ENCODE measurements around the gene KLHDC8A. TPM values are rescaled to one million over a fixed set of nuclear protein-coding genes. Genes with fewer than 3 reads are reported as not detected.

KLHDC8A gene
- total RNA-seq, 2 experiments from 2014 or later = not detected

DNA sequence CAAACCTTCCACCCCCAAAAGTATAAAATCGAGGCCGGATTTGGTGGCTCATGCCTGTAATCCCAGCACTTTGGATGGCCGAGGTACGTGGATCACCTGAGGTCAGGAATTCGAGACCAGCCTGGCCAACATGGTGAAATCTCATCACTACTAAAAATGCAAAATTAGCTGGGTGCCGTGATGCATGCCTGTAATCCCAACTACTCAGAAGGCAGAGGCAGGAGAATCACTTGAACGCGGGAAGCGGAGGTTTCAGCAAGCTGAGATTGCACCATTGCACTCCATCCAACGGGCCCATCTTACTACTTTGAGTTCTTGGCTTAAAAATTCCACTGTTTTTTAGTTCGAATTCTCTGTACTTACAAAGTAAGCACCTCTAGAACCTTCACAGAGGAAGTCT is 11.0 kb downstream of the KLHDC8A start:
- H3K9me3 Mint-ChIP-seq = no peaks in the 10 kb centered on the region
- ChIA-PET CTCF (interaction anchor here (2.5 kb wide), 1 partner anchor 179 kb away, joined by 6 read pairs; no protein-coding TSS in a partner anchor), POLR2A (no interaction called here)
- H3K27ac ChIP-seq (ENCODE audit: low read depth in 1 of 2, low read length in 2 of 2) = no peak overlapping the region
- H3K4me1 ChIP-seq (ENCODE audit: insufficient read depth, low read length) = peaks cover 19% of the 10 kb centered on the region
- DNase-seq (no peak), ATAC-seq (ENCODE audit: poor library complexity) (no peak)
- H3K27me3 Mint-ChIP-seq = peaks cover 56% of the 10 kb centered on the region
- peaks cover 30 to 46% of the 10 kb centered on the region in 2 experiments for H3K27me3 ChIP-seq (ENCODE audit: control insufficient read depth in 1 of 2, insufficient read depth in 2 of 2, low read length in 2 of 2)
- H3K9me3 ChIP-seq (ENCODE audit: control insufficient read depth in 1 of 2, insufficient read depth in 1 of 2, low read length in 2 of 2) = peaks cover 0 to 3% of the 10 kb centered on the region in 2 experiments
- H3K4me1 Mint-ChIP-seq (ENCODE audit: low read depth) = peaks cover 14% of the 10 kb centered on the region
- H3K27ac Mint-ChIP-seq = no peak overlapping the region
- no peak overlapping the region for H3K4me3 Mint-ChIP-seq
- no peaks in the 10 kb centered on the region for H3K36me3 ChIP-seq (ENCODE audit: insufficient read depth, low read length)
- no peaks in the 10 kb centered on the region for H3K36me3 Mint-ChIP-seq (ENCODE audit: low read depth)
- intact Hi-C loops (cut with DNase I, micrococcal nuclease) = loop anchor here in 1 of 2 experiments (10.0 kb wide), 1 partner anchor 309 kb away; no protein-coding TSS in a partner anchor
- TF ChIP-seq CTCF (IDR thresholded peaks at IDR 0.05) = no peak
- no peak overlapping the region for H3K4me3 ChIP-seq (ENCODE audit: low read length)

DNA sequence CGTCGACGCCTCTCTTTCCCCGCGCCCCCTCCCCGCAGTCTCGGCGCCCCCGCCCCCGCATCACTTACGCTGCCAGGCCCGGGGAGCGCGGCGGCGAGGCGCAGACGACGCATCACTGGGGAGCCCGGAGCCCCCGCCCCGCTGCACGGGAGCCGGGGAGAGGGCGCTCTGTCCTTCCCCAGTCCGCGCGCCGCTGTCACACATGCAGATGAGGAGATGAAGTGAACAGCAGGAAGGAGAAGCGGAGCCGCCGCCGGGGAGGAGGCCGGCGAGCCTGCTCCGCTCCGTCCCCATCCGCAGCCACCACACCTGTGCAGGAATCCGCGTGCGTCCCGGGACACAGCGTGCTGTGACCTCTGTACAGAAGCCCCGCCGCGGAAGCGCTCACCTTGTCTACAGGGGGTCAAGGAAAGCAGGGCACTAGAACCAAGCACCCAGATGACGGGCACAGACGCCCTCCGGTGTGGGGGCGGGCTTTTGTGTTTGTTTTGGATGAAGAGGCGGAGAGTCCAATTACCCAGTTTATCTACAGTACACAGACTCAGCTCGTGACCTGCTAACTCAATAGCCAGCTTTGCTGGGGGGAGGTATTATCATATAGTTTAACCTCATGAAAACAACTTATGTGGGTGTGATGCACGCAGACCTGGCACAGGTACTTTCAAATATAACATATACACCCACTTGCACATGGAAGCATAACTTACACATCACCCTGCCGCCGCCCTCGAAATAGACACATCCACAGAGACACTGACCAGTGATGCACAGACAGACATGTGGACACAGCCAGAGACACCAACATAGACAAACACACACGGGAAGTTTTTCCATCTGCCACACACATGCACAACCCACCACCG is 12.4 kb downstream of the KLHDC8A start:
- no peak overlapping the region for H3K27ac ChIP-seq (ENCODE audit: low read depth in 1 of 2, low read length in 2 of 2)
- peak overlapping the region; percentile 36 for H3K4me3 ChIP-seq (ENCODE audit: low read length)
- Mint-ChIP-seq H3K36me3 (ENCODE audit: low read depth) (no peaks in the 10 kb centered on the region), H3K27me3 (peaks cover 52% of the 10 kb centered on the region), H3K4me3 (peak overlapping the region; percentile 75), H3K4me1 (ENCODE audit: low read depth) (peaks cover 14% of the 10 kb centered on the region), H3K9me3 (no peaks in the 10 kb centered on the region), H3K27ac (no peak overlapping the region)
- H3K36me3 ChIP-seq (ENCODE audit: insufficient read depth, low read length) = no peaks in the 10 kb centered on the region
- peaks cover 0 to 3% of the 10 kb centered on the region in 2 experiments for H3K9me3 ChIP-seq (ENCODE audit: control insufficient read depth in 1 of 2, insufficient read depth in 1 of 2, low read length in 2 of 2)
- ChIA-PET CTCF (interaction anchor here (0.9 to 2.5 kb wide), 3 partner anchors 10 to 180 kb away, joined by 3 to 6 read pairs (median 3); no protein-coding TSS in a partner anchor), POLR2A (no interaction called here)
- intact Hi-C loops (cut with DNase I, micrococcal nuclease) = loop anchor here in 1 of 2 experiments (10.0 kb wide), 1 partner anchor 311 kb away; no protein-coding TSS in a partner anchor
- peaks cover 30 to 46% of the 10 kb centered on the region in 2 experiments for H3K27me3 ChIP-seq (ENCODE audit: control insufficient read depth in 1 of 2, insufficient read depth in 2 of 2, low read length in 2 of 2)
- H3K4me1 ChIP-seq (ENCODE audit: insufficient read depth, low read length) = peaks cover 19% of the 10 kb centered on the region
- DNase-seq (peak in 12 of 14 experiments; percentile 17 to 69 (median 37)), ATAC-seq (ENCODE audit: poor library complexity) (peak; percentile 90)
- no peak for TF ChIP-seq CTCF (IDR thresholded peaks at IDR 0.05)

DNA sequence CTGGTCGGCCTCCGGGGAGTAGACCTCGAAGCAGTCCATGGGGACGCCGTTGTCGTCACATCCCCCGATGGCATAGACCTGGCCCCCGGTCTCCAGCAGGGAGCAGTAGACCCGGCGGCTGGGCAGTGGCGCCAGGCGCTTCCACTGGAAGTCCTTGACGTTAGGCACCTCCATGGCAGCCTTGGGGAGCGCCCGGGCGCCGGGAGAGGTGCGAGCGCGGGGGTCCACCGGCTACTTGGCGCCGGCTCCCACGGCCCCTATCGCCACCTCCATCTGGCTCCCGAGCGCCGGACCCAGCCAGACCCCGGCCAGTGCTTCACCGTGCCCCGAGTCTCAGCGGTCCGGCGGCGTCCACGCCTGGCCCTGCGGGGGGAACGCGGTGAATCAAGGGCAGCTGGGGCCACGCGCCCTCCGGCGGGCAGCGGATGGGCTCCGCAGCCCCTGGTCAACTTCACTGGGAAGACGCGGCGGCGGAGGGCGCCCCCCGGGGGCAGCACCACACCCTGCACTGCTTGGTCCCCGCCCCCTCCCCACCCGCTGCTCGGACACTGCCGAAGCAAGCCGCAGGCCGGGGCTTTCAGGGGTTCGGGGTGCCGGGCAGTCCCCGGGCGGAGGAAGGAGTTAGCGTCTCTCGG is 13.2 kb downstream of the KLHDC8A start:
- POLR2A ChIA-PET = no interaction called here
- H3K27me3 Mint-ChIP-seq = peaks cover 49% of the 10 kb centered on the region
- H3K9me3 ChIP-seq (ENCODE audit: control insufficient read depth in 1 of 2, insufficient read depth in 1 of 2, low read length in 2 of 2) = peaks cover 0 to 3% of the 10 kb centered on the region in 2 experiments
- peaks cover 30 to 46% of the 10 kb centered on the region in 2 experiments for H3K27me3 ChIP-seq (ENCODE audit: control insufficient read depth in 1 of 2, insufficient read depth in 2 of 2, low read length in 2 of 2)
- H3K36me3 Mint-ChIP-seq (ENCODE audit: low read depth) = no peaks in the 10 kb centered on the region
- no peak for TF ChIP-seq CTCF (IDR thresholded peaks at IDR 0.05)
- no peak overlapping the region for H3K4me3 Mint-ChIP-seq
- no peak overlapping the region for H3K27ac ChIP-seq (ENCODE audit: low read depth in 1 of 2, low read length in 2 of 2)
- no peak overlapping the region for H3K27ac Mint-ChIP-seq
- H3K36me3 ChIP-seq (ENCODE audit: insufficient read depth, low read length) = no peaks in the 10 kb centered on the region
- no peaks in the 10 kb centered on the region for H3K9me3 Mint-ChIP-seq
- DNase-seq (peak in 3 of 14 experiments; percentile 17 to 45 (median 37)), ATAC-seq (ENCODE audit: poor library complexity) (peak; percentile 24)
- peak overlapping the region; percentile 36 for H3K4me3 ChIP-seq (ENCODE audit: low read length)
- intact Hi-C loops (cut with DNase I, micrococcal nuclease) = loop anchor here in 1 of 2 experiments (10.0 kb wide), 1 partner anchor 311 kb away; no protein-coding TSS in a partner anchor
- CTCF ChIA-PET = interaction anchor here (1.5 kb wide), 1 partner anchor 142 kb away, joined by 3 read pairs; no protein-coding TSS in a partner anchor
- H3K4me1 Mint-ChIP-seq (ENCODE audit: low read depth) = peaks cover 14% of the 10 kb centered on the region
- H3K4me1 ChIP-seq (ENCODE audit: insufficient read depth, low read length) = peaks cover 19% of the 10 kb centered on the region
